HepG2 (cell line): ENCODE results near the gene PLEKHG2. TPM values are rescaled to one million over a fixed set of nuclear protein-coding genes. Genes with fewer than 3 reads are reported as not detected.
A peak's percentile ranks its signal among the peaks of the same experiment; 100 is the strongest.

Experiments
- ASH2L ChIP-seq: fragments of 300-600, 200-600 bp; sonication (generic); IDR thresholded peaks from 2 replicates; pipeline ENCODE4 v1.7.0; 2017; ENCODE audit warnings: low read depth, mild to moderate bottlenecking, moderate library complexity, mixed read lengths, low read length; ENCODE audit not compliant: insufficient read length
- ATF2 ChIP-seq: sonication (generic); formaldehyde crosslinking; IDR thresholded peaks from 2 replicates; pipeline ENCODE4 v1.4.0; 2020; ENCODE audit warnings: missing genetic modification reagents
- KIAA2018 ChIP-seq: sonication (generic); formaldehyde crosslinking; IDR thresholded peaks from 2 replicates; pipeline ENCODE4 v1.5.0; 2020; ENCODE audit warnings: mild to moderate bottlenecking, missing genetic modification reagents, borderline replicate concordance
- KLF13 ChIP-seq: sonication (generic); formaldehyde crosslinking; IDR thresholded peaks from 2 replicates; pipeline ENCODE4 v1.4.0; 2020; ENCODE audit warnings: mild to moderate bottlenecking, missing genetic modification reagents
- MED13 ChIP-seq: sonication (generic); formaldehyde crosslinking; IDR thresholded peaks from 2 replicates; pipeline ENCODE4 v1.5.0; 2020; ENCODE audit warnings: missing genetic modification reagents
- RNF2 ChIP-seq: fragments of 450-650 bp; conservative IDR thresholded peaks from 2 replicates; pipeline ENCODE4 v1.6.1; 2016; ENCODE audit warnings: low read depth
- ZNF326 ChIP-seq: sonication (generic); formaldehyde crosslinking; IDR thresholded peaks from 2 replicates; pipeline ENCODE4 v1.4.0; 2020; ENCODE audit warnings: missing genetic modification reagents, borderline replicate concordance
- ZNF337 ChIP-seq: sonication (generic); formaldehyde crosslinking; IDR thresholded peaks from 2 replicates; pipeline ENCODE4 v1.5.1; 2020; ENCODE audit warnings: missing genetic modification reagents, low read depth, mild to moderate bottlenecking, borderline replicate concordance
- ZNF709 ChIP-seq: sonication (generic); formaldehyde crosslinking; IDR thresholded peaks from 2 replicates; pipeline ENCODE4 v1.5.0; 2020; ENCODE audit warnings: mild to moderate bottlenecking, missing genetic modification reagents
- ZNF792 ChIP-seq: IDR thresholded peaks from 2 replicates; pipeline ENCODE4 v1.6.1; 2016
- ZSCAN20 ChIP-seq: sonication (generic); formaldehyde crosslinking; IDR thresholded peaks from 2 replicates; pipeline ENCODE4 v1.4.0; 2020; ENCODE audit warnings: missing genetic modification reagents, mild to moderate bottlenecking, borderline replicate concordance
- polyA plus RNA-seq, 8 experiments: library from polyadenylated mRNA; depleted of rRNA in 3 of 8; stranded (reverse) in 7 of 8; unstranded in 1 of 8; fragments of >200 nt; fragmentation: Illumina TruSeq in 4 of 8; extraction: Trizol in 4 of 8; gene quantifications; 2 replicates each; pipeline versions ENCODE4 v1.2.1 to v1.2.3, GENCODE V29; 2011 to 2016; ENCODE audit warnings: low read depth in 4 of 8, missing spikeins in 1 of 8, mixed read lengths in 1 of 8; ENCODE audit not compliant: insufficient read depth in 1 of 8
- total RNA-seq, 5 experiments: library from RNA; depleted of rRNA; stranded (reverse); fragments of >200 nt; fragmentation: Illumina TruSeq; extraction: Trizol; gene quantifications; 2 replicates each; pipeline ENCODE4 v1.2.3, GENCODE V29; 2016; ENCODE audit warnings: low read depth in 1 of 5
- TF ChIP-seq, protein P1 (sequence below): sonication (generic); formaldehyde crosslinking; IDR thresholded peaks from 2 replicates; pipeline ENCODE4 v1.8.0; 2023; ENCODE audit warnings: mild to moderate bottlenecking, missing genetic modification reagents

The PLEKHG2 gene
- total and polyA plus RNA-seq, 2 of the 13 experiments (the other 11 are each of a cell fraction or from before 2014, with no cell fraction given), result 3.6 to 6.8 TPM

- peak; percentile 83 for TF ChIP-seq ATF2 (CRISPR knock-in tag)
- TF ChIP-seq MED13 (CRISPR knock-in tag), result no peak
- no peak for TF ChIP-seq KIAA2018 (CRISPR knock-in tag)
- no peak for TF ChIP-seq ZSCAN20 (CRISPR knock-in tag)
- peak; percentile 29 for TF ChIP-seq ASH2L
- TF ChIP-seq ZNF326 (CRISPR knock-in tag), result no peak
- TF ChIP-seq, protein P1, sequence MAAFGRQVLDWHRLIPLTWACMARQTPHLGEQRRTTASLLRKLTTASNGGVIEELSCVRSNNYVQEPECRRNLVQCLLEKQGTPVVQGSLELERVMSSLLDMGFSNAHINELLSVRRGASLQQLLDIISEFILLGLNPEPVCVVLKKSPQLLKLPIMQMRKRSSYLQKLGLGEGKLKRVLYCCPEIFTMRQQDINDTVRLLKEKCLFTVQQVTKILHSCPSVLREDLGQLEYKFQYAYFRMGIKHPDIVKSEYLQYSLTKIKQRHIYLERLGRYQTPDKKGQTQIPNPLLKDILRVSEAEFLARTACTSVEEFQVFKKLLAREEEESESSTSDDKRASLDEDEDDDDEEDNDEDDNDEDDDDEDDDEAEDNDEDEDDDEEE (CRISPR knock-in tag), result 0 out of 2 replicates have a peak, but pooled peaks have one; percentile 37
- no peak for TF ChIP-seq KLF13
- no peak for TF ChIP-seq ZNF792
- TF ChIP-seq RNF2, result no peak
- no peak for TF ChIP-seq ZNF337 (CRISPR knock-in tag)
- TF ChIP-seq ZNF709 (CRISPR knock-in tag), result no peak
Measured at GRCh38 chr19:39409208-39410016, 3.1 kb upstream of the PLEKHG2 start (continued).
